Lung microvascular endothelial cell (primary cell): ENCODE data around the gene ASB5. TPM values are rescaled to one million over a fixed set of nuclear protein-coding genes. Genes with fewer than 3 reads are reported as not detected.
"Not testable (repeated sequence)": the region's sequence is repeated elsewhere in the genome, so short reads cannot be mapped to it uniquely, and the experiment has no call there.

Source experiments
- DNase-seq, 2 donors: peaks; one replicate each; pipeline versions ENCODE4 v3.0.0 to v3.0.0-alpha.2; 2010; ENCODE audit warnings: low read depth in 2 of 2
- total RNA-seq: library from RNA; depleted of rRNA; stranded (reverse); fragments of >200 nt; gene quantifications from 2 replicates; pipeline ENCODE4 v1.2.1, GENCODE V29; 2014

ASB5 gene
- total RNA-seq, 1 donor from 2014 or later = not detected

GRCh38 chr4:176279560-176279959 is 10.5 kb upstream of the ASB5 start:
- not testable (repeated sequence) for DNase-seq

- DNase-seq = peak; percentile 59 to 76
These were observed 8.3 kb upstream of the ASB5 start for GRCh38 chr4:176277162-176277904.

- no peak for DNase-seq
These were observed 7.7 kb upstream of the ASB5 start for GRCh38 chr4:176276710-176277109.

GRCh38 chr4:176274441-176274840 is 5.4 kb upstream of the ASB5 start:
- DNase-seq = no peak

- no peak for DNase-seq
These were observed 4.7 kb upstream of the ASB5 start for GRCh38 chr4:176273736-176274135.

GRCh38 chr4:176272799-176273198 is 3.8 kb upstream of the ASB5 start:
- no peak for DNase-seq

GRCh38 chr4:176271749-176272148 is 2.7 kb upstream of the ASB5 start:
- DNase-seq = no peak

- peak in 1 of 2 donors; percentile 93 for DNase-seq
These were observed 1.6 kb upstream of the ASB5 start for GRCh38 chr4:176270669-176271068.

- DNase-seq = no peak
These were observed 3.0 kb downstream of the ASB5 start for GRCh38 chr4:176266026-176266425.

GRCh38 chr4:176262243-176262642 is 6.8 kb downstream of the ASB5 start:
- DNase-seq = no peak

- no peak for DNase-seq
These were observed 7.5 kb downstream of the ASB5 start for GRCh38 chr4:176261481-176261880.

GRCh38 chr4:176261018-176261417 is 8.0 kb downstream of the ASB5 start:
- no peak for DNase-seq

- DNase-seq = no peak
These were observed 9.5 kb downstream of the ASB5 start for GRCh38 chr4:176259330-176260090.

- DNase-seq = no peak
These were observed 10.9 kb downstream of the ASB5 start for GRCh38 chr4:176258135-176258534.

- DNase-seq = no peak
These were observed 12.1 kb downstream of the ASB5 start for GRCh38 chr4:176256921-176257320.

GRCh38 chr4:176242764-176243347 is 26.2 kb downstream of the ASB5 start:
- DNase-seq = no peak

- DNase-seq = no peak
These were observed 27.3 kb downstream of the ASB5 start for GRCh38 chr4:176241703-176242102.

- DNase-seq = peak in 1 of 2 donors; percentile 23
These were observed 30.2 kb downstream of the ASB5 start for GRCh38 chr4:176238826-176239225.

GRCh38 chr4:176238157-176238610 is 30.8 kb downstream of the ASB5 start:
- DNase-seq = peak; percentile 29 to 96

- peak in 1 of 2 donors; percentile 33 for DNase-seq
These were observed 32.1 kb downstream of the ASB5 start for GRCh38 chr4:176236946-176237345.

- DNase-seq = no peak
These were observed 38.2 kb downstream of the ASB5 start for GRCh38 chr4:176230836-176231235.

GRCh38 chr4:176229645-176230044 is 39.4 kb downstream of the ASB5 start:
- no peak for DNase-seq
